ENCODE measurements around the gene RCAN3. TPM values are rescaled to one million over a fixed set of nuclear protein-coding genes. Genes with fewer than 3 reads are reported as not detected.

Gene RCAN3
- total and polyA plus RNA-seq, 9 of the 15 experiments (the other 6 are each of a cell fraction or from before 2014, with no cell fraction given), result 0.10 to 1.4 (median 0.43) TPM

GRCh38 chr1:24502065-24502708 is 449 bp upstream of the RCAN3 start (continued):
- TF ChIP-seq ID3 (CRISPR knock-in tag; IDR thresholded peaks at IDR 0.05), result no peak
- TF ChIP-seq ID3 (tag; IDR thresholded peaks at IDR 0.05), result no peak
- TF ChIP-seq CEBPG (CRISPR knock-in tag; IDR thresholded peaks at IDR 0.05), result 0 out of 2 replicates have a peak, but pooled peaks have one; percentile 1
- TF ChIP-seq CEBPG (tag; conservative IDR thresholded peaks at IDR 0.05 in 1 of 2, IDR thresholded peaks at IDR 0.05 in 1 of 2), result 0 out of 4 replicates have a peak, but pooled peaks of 1 of the 2 experiments have one; percentile 40
- TF ChIP-seq PHB (CRISPR knock-in tag; IDR thresholded peaks at IDR 0.05), result no peak
- no peak for TF ChIP-seq TCF7L2 (IDR thresholded peaks at IDR 0.05; ENCODE audit: low read depth, low read length)
- TF ChIP-seq MNT (conservative IDR thresholded peaks at IDR 0.05), result 0 out of 4 replicates have a peak, but pooled peaks of 1 of the 2 experiments have one; percentile 32
- TF ChIP-seq HNRNPLL (IDR thresholded peaks at IDR 0.05; ENCODE audit: low read depth, low read length, poor library complexity, severe bottlenecking), result peak; percentile 51
- peak; percentile 63 for TF ChIP-seq RFX1 (IDR thresholded peaks at IDR 0.05)
- TF ChIP-seq GABPB1 (CRISPR knock-in tag; IDR thresholded peaks at IDR 0.05), result 0 out of 2 replicates have a peak, but pooled peaks have one; percentile 48
- no peak for TF ChIP-seq KAT2B (IDR thresholded peaks at IDR 0.05; ENCODE audit: low read depth, low read length)
- TF ChIP-seq SOX6 (IDR thresholded peaks at IDR 0.05), result peak; percentile 22; the same call in 1 of the 2 replicates
- peak; percentile 48; the same call in 1 of the 2 replicates for TF ChIP-seq SUPT5H (IDR thresholded peaks at IDR 0.05)
- no peak for TF ChIP-seq HIVEP1 (CRISPR knock-in tag; IDR thresholded peaks at IDR 0.05)
- TF ChIP-seq ZBTB26 (CRISPR knock-in tag; IDR thresholded peaks at IDR 0.05), result no peak
- peak; percentile 99 for TF ChIP-seq ZNF263 (CRISPR knock-in tag; IDR thresholded peaks at IDR 0.05; ENCODE audit: borderline replicate concordance)
- TF ChIP-seq ATF7 (IDR thresholded peaks at IDR 0.05), result 0 out of 2 replicates have a peak, but pooled peaks have one; percentile 20
- TF ChIP-seq GATAD2A (IDR thresholded peaks at IDR 0.05), result peak; percentile 93; the same call in 1 of the 2 replicates

All from K562 (cell line).